HT-29 (cell line): ENCODE measurements around the gene OGFOD2. TPM values are rescaled to one million over a fixed set of nuclear protein-coding genes. Genes with fewer than 3 reads are reported as not detected.
"Not testable (repeated sequence)": the region's sequence is repeated elsewhere in the genome, so short reads cannot be mapped to it uniquely, and the experiment has no call there.

Experiments
- DNase-seq: peaks from one replicate; pipeline ENCODE4 v3.0.0-alpha.2; 2015; ENCODE audit warnings: low spot score
- total RNA-seq: library from RNA; depleted of rRNA; stranded (reverse); fragments of >200 nt; shearing (Covaris generic); gene quantifications from 2 replicates; pipeline ENCODE4 v1.2.3, GENCODE V29; 2014

Gene OGFOD2
- total RNA-seq, 1 experiment from 2014 or later: 52.0 TPM

GRCh38 chr12:123003257-123003656 is 28.2 kb downstream of the OGFOD2 start:
- DNase-seq: no peak

GRCh38 chr12:123004287-123004686 is 29.2 kb downstream of the OGFOD2 start:
- DNase-seq: no peak

GRCh38 chr12:123005081-123005626 is 30.1 kb downstream of the OGFOD2 start:
- DNase-seq: no peak

GRCh38 chr12:123006977-123007376 is 31.9 kb downstream of the OGFOD2 start:
- no peak for DNase-seq

- no peak for DNase-seq
Observed at GRCh38 chr12:123010110-123010509, 35.1 kb downstream of the OGFOD2 start.

- DNase-seq: no peak
Observed at GRCh38 chr12:123010681-123011080, 35.6 kb downstream of the OGFOD2 start.

- no peak for DNase-seq
Observed at GRCh38 chr12:123011701-123012100, 36.7 kb downstream of the OGFOD2 start.

GRCh38 chr12:123013185-123014095 is 38.4 kb downstream of the OGFOD2 start:
- no peak for DNase-seq

- DNase-seq: not testable (repeated sequence)
Observed at GRCh38 chr12:123014473-123014872, 39.4 kb downstream of the OGFOD2 start.

GRCh38 chr12:123017753-123018152 is 42.7 kb downstream of the OGFOD2 start:
- DNase-seq: no peak

GRCh38 chr12:123019841-123020138 is 44.7 kb downstream of the OGFOD2 start:
- no peak for DNase-seq

- no peak for DNase-seq
Observed at GRCh38 chr12:123021688-123022604, 46.9 kb downstream of the OGFOD2 start.

- no peak for DNase-seq
Observed at GRCh38 chr12:123022846-123023245, 47.8 kb downstream of the OGFOD2 start.

GRCh38 chr12:123024819-123025391 is 49.9 kb downstream of the OGFOD2 start:
- DNase-seq: no peak

- no peak for DNase-seq
Observed at GRCh38 chr12:123026094-123026853, 51.2 kb downstream of the OGFOD2 start.

- no peak for DNase-seq
Observed at GRCh38 chr12:123027726-123028445, 52.8 kb downstream of the OGFOD2 start.

- no peak for DNase-seq
Observed at GRCh38 chr12:123028475-123028874, 53.4 kb downstream of the OGFOD2 start.

GRCh38 chr12:123029550-123029949 is 54.5 kb downstream of the OGFOD2 start:
- no peak for DNase-seq
